ENCODE results near the gene CLEC2L.

Gene CLEC2L

GRCh38 chr7:139521439-139521838 lies 2.0 kb upstream of the CLEC2L start:
- H3K27ac ChIP-seq (ENCODE audit: low read length), result no peak overlapping the region
- H3K79me2 ChIP-seq (ENCODE audit: insufficient read depth, low read length), result no peaks in the 10 kb centered on the region
- no peaks in the 10 kb centered on the region for H3K9me3 ChIP-seq (ENCODE audit: insufficient read depth, low read length, severe bottlenecking)
- H3K4me1 ChIP-seq (ENCODE audit: insufficient read depth, low read length), result no peaks in the 10 kb centered on the region
- TF ChIP-seq EZH2 (IDR thresholded peaks at IDR 0.05; ENCODE audit: borderline replicate concordance, low read depth, low read length, severe bottlenecking), result no peak
- TF ChIP-seq CTCF (IDR thresholded peaks at IDR 0.05; ENCODE audit: borderline replicate concordance, extremely low read depth, low read length, poor library complexity, severe bottlenecking), result no peak
- no peak overlapping the region for H3K4me3 ChIP-seq (ENCODE audit: low read depth in 1 of 2, low read length in 2 of 2)
- ATAC-seq (ENCODE audit: insufficient read depth, low read depth) (no peak), DNase-seq (no peak)
- peaks cover 5% of the 10 kb centered on the region for H3K27me3 ChIP-seq (ENCODE audit: insufficient read depth, low read length, poor library complexity)
- H3K36me3 ChIP-seq (ENCODE audit: insufficient read depth, low read length), result no peaks in the 10 kb centered on the region
- H3K4me2 ChIP-seq (ENCODE audit: insufficient read depth, low read length), result no peak overlapping the region
- no peaks in the 10 kb centered on the region for H4K20me1 ChIP-seq (ENCODE audit: insufficient read depth, low read length)
- no peak overlapping the region for H3K9ac ChIP-seq (ENCODE audit: low read depth, low read length)
- no peak overlapping the region for H2AFZ ChIP-seq (ENCODE audit: low read depth, low read length)

- H3K79me2 ChIP-seq (ENCODE audit: insufficient read depth, low read length), result no peaks in the 10 kb centered on the region
- no peak overlapping the region for H3K27ac ChIP-seq (ENCODE audit: low read length)
- H3K36me3 ChIP-seq (ENCODE audit: insufficient read depth, low read length), result no peaks in the 10 kb centered on the region
- H2AFZ ChIP-seq (ENCODE audit: low read depth, low read length), result no peak overlapping the region
- peaks cover 5% of the 10 kb centered on the region for H3K27me3 ChIP-seq (ENCODE audit: insufficient read depth, low read length, poor library complexity)
- no peak for TF ChIP-seq EZH2 (IDR thresholded peaks at IDR 0.05; ENCODE audit: borderline replicate concordance, low read depth, low read length, severe bottlenecking)
- TF ChIP-seq CTCF (IDR thresholded peaks at IDR 0.05; ENCODE audit: borderline replicate concordance, extremely low read depth, low read length, poor library complexity, severe bottlenecking), result no peak
- H3K9ac ChIP-seq (ENCODE audit: low read depth, low read length), result no peak overlapping the region
- no peak overlapping the region for H3K4me3 ChIP-seq (ENCODE audit: low read depth in 1 of 2, low read length in 2 of 2)
- no peak for ATAC-seq (ENCODE audit: insufficient read depth, low read depth)
- H3K9me3 ChIP-seq (ENCODE audit: insufficient read depth, low read length, severe bottlenecking), result no peaks in the 10 kb centered on the region
- no peak overlapping the region for H3K4me2 ChIP-seq (ENCODE audit: insufficient read depth, low read length)
- H3K4me1 ChIP-seq (ENCODE audit: insufficient read depth, low read length), result no peaks in the 10 kb centered on the region
- H4K20me1 ChIP-seq (ENCODE audit: insufficient read depth, low read length), result no peaks in the 10 kb centered on the region
- no peak for DNase-seq
These were observed 671 bp upstream of the CLEC2L start for GRCh38 chr7:139522830-139523198.

GRCh38 chr7:139523968-139524815 lies 707 bp downstream of the CLEC2L start:
- no peaks in the 10 kb centered on the region for H3K79me2 ChIP-seq (ENCODE audit: insufficient read depth, low read length)
- no peaks in the 10 kb centered on the region for H4K20me1 ChIP-seq (ENCODE audit: insufficient read depth, low read length)
- H3K9me3 ChIP-seq (ENCODE audit: insufficient read depth, low read length, severe bottlenecking), result no peaks in the 10 kb centered on the region
- ATAC-seq (ENCODE audit: insufficient read depth, low read depth), result no peak
- H3K9ac ChIP-seq (ENCODE audit: low read depth, low read length), result no peak overlapping the region
- H3K4me1 ChIP-seq (ENCODE audit: insufficient read depth, low read length), result no peaks in the 10 kb centered on the region
- H3K36me3 ChIP-seq (ENCODE audit: insufficient read depth, low read length), result no peaks in the 10 kb centered on the region
- TF ChIP-seq EZH2 (IDR thresholded peaks at IDR 0.05; ENCODE audit: borderline replicate concordance, low read depth, low read length, severe bottlenecking) (no peak), CTCF (IDR thresholded peaks at IDR 0.05; ENCODE audit: borderline replicate concordance, extremely low read depth, low read length, poor library complexity, severe bottlenecking) (no peak)
- H3K27ac ChIP-seq (ENCODE audit: low read length), result no peak overlapping the region
- H2AFZ ChIP-seq (ENCODE audit: low read depth, low read length), result no peak overlapping the region
- DNase-seq, result no peak
- H3K4me2 ChIP-seq (ENCODE audit: insufficient read depth, low read length), result no peak overlapping the region
- peaks cover 5% of the 10 kb centered on the region for H3K27me3 ChIP-seq (ENCODE audit: insufficient read depth, low read length, poor library complexity)
- no peak overlapping the region for H3K4me3 ChIP-seq (ENCODE audit: low read depth in 1 of 2, low read length in 2 of 2)

All from DND-41 (cell line).